SJCRH30 (cell line): Measurements from ENCODE around the gene ATRNL1. TPM values are rescaled to one million over a fixed set of nuclear protein-coding genes. Genes with fewer than 3 reads are reported as not detected.

Experiments
- DNase-seq, 2 experiments: peaks; one replicate each; pipeline ENCODE4 v3.0.0-alpha.2; 2015 to 2020
- H3K27ac ChIP-seq: fragments of 250-450 bp; sonication (Bioruptor Pico); 2 replicates; pipeline ENCODE4 v1.5.1; 2020; ENCODE audit warnings: mild to moderate bottlenecking, moderate library complexity
- H3K27me3 ChIP-seq: fragments of 250-450 bp; sonication (Bioruptor Pico); 2 replicates; pipeline ENCODE4 v1.5.1; 2020; ENCODE audit warnings: mild to moderate bottlenecking, moderate library complexity
- H3K36me3 ChIP-seq: fragments of 250-450 bp; sonication (Bioruptor Pico); 2 replicates; pipeline ENCODE4 v1.5.1; 2020; ENCODE audit warnings: mild to moderate bottlenecking, moderate library complexity
- H3K4me1 ChIP-seq: fragments of 250-450 bp; sonication (Bioruptor Pico); 2 replicates; pipeline ENCODE4 v1.5.1; 2020; ENCODE audit warnings: mild to moderate bottlenecking, moderate library complexity
- H3K4me3 ChIP-seq: fragments of 250-450 bp; sonication (Bioruptor Pico); 2 replicates; pipeline ENCODE4 v1.5.1; 2020; ENCODE audit warnings: mild to moderate bottlenecking, moderate library complexity
- H3K9me3 ChIP-seq: fragments of 250-450 bp; sonication (Bioruptor Pico); replicated peaks from 2 replicates; pipeline ENCODE4 v1.5.1; 2020; ENCODE audit warnings: mild to moderate bottlenecking, moderate library complexity
- total RNA-seq: library from RNA; depleted of rRNA; stranded (reverse); fragments of >200 nt; shearing (Covaris generic); gene quantifications from 2 replicates; pipeline ENCODE4 v1.2.3, GENCODE V29; 2014

ATRNL1 gene
- total RNA-seq, 1 experiment from 2014 or later, result 26.3 TPM

DNA sequence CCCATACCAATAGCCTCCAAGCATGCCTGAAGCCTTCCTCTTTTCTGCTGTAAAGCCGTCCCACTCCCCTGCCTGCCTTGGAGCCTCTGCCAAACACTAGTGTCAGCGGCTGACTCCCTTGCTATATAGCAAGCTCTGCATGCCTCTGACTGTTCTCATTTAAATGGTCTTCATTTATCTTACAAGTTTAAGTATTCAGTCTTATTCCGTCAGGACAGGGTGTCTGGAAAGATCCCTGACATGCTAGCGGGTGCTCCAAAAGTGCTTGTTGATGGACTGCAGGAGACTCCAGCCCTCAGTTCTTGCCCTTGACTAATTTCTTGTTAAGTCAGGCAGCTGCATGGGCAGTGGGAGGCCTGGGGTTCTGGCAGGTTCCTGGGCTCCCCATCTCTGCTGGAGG, 881.2 kb downstream of the ATRNL1 start:
- H3K4me1 ChIP-seq, result no peaks in the 10 kb centered on the region

DNA sequence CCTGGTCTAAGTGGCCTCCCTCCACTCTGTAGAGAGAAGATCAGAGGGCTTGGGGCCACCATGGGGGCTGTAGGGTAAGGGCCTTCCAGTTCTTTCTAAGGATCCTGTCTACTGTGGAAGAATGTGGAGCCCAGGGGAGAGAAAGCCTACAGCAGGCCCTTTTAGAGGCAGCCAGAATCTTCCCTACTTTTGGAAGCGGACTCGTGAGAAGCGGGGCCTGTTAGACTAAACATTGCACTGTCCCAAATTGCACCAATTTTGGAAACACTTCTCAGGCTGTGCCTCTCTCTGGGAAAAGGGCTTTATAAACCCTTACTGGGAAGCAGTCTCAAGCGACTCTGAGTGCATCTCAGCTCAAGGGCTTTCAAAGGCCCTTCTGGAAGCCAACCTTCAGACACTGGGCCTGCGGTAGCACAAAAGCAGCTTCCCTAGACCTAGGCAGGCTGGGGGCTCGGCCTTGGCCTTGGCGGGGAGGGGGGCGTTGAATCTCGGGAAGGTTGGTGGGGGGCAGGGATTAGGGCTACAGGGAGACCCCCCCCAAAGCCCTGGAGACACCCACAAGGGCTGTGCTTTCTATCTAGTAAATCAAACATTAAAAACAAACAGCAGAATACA, 881.8 kb downstream of the ATRNL1 start:
- no peaks in the 10 kb centered on the region for H3K36me3 ChIP-seq
- no peak overlapping the region for H3K4me3 ChIP-seq
- H3K9me3 ChIP-seq, result no peaks in the 10 kb centered on the region
- no peaks in the 10 kb centered on the region for H3K27me3 ChIP-seq
- H3K27ac ChIP-seq, result no peak overlapping the region
- DNase-seq, result no peak
- H3K4me1 ChIP-seq, result no peaks in the 10 kb centered on the region

More for the DNA sequence above, 881.2 kb downstream of the ATRNL1 start:
- Histone ChIP-seq H3K4me3 (no peak overlapping the region), H3K27ac (no peak overlapping the region), H3K9me3 (no peaks in the 10 kb centered on the region), H3K36me3 (no peaks in the 10 kb centered on the region), H3K27me3 (no peaks in the 10 kb centered on the region)
- DNase-seq, result no peak

DNA sequence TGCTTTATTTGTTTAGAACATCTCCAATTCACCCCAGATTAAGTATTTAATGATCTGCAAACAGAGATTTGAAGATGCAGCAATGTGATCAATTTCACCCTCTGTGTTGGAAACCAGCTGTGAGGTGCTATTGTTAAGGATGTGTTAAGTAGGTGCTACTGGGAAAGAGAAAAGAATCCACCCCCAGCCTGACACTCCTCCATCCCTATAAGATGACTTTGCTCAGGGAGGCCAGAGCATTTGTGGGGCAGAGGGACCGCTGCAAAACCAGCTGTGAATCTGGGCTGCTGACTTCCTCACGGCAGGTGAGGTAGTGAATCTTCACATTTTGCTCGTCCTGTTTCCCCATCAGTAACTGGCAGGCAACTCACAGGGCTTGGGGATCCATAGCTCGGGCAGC, 882.3 kb downstream of the ATRNL1 start:
- H3K27me3 ChIP-seq, result no peaks in the 10 kb centered on the region
- no peaks in the 10 kb centered on the region for H3K9me3 ChIP-seq
- H3K4me1 ChIP-seq, result no peaks in the 10 kb centered on the region
- no peak overlapping the region for H3K4me3 ChIP-seq
- no peak overlapping the region for H3K27ac ChIP-seq
- DNase-seq, result no peak
- no peaks in the 10 kb centered on the region for H3K36me3 ChIP-seq

DNA sequence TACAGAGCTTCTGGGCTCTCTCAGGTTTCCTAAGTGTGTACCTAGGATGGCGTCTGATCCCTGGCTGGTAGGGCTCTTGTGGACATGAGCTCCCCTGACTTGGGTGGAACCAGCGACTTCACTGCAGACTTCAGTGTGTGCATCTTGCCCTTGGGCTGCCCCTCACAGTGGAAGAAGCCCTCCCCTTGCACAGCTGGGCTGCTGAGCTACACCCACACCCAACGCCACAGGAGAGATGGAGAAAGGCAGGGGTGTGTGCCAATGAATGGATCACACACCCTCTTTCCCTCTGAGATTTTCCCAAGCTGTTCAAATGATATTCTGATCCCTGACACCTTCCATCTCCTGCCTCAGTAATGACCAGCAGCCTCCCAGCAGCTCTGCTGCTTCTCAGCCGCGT, 883.2 kb downstream of the ATRNL1 start:
- Histone ChIP-seq H3K4me1 (no peaks in the 10 kb centered on the region), H3K27ac (no peak overlapping the region), H3K27me3 (no peaks in the 10 kb centered on the region), H3K4me3 (no peak overlapping the region), H3K36me3 (no peaks in the 10 kb centered on the region), H3K9me3 (no peaks in the 10 kb centered on the region)
- DNase-seq, result no peak

DNA sequence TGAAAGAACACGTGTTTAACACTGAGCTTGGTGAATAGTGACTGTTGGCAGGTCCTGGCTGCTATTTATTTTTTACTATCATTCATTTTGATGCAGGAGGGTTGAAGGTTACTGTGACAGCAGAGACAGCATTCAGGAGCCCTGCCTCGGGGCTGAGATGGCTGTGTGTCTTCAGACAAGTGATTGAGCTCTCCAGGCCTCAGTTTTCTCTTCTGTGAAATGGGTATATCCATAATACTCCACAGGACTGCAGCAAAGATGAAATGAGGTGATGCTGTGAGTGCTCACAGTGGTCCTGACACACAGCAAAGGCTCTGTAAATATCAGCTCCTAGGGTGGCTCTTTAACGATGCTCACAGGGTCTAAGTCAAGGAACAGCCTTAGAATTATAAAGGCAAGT, 884.7 kb downstream of the ATRNL1 start:
- Histone ChIP-seq H3K9me3 (no peaks in the 10 kb centered on the region), H3K4me3 (no peak overlapping the region), H3K27ac (no peak overlapping the region), H3K36me3 (no peaks in the 10 kb centered on the region), H3K27me3 (no peaks in the 10 kb centered on the region), H3K4me1 (no peaks in the 10 kb centered on the region)
- DNase-seq, result no peak

DNA sequence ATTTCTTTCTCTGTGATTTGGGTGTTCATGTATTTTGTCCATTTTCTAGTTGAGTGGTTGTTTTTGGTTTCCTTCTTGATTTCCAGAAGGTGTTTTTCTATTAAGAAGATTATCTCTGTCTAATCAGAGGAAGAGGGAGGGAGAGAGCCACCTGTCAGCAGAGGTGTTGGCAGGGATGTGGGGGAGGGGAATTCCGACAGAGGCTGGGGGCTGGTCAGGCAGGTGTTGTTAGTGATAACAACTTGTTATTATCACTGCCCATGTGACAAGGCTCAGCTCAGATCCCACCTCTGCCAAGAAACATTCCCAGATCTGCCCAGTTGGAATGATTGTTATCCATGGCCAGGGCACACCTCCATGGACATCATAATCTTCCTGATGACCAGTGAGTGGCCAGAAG, 886.4 kb downstream of the ATRNL1 start:
- Histone ChIP-seq H3K27me3 (no peaks in the 10 kb centered on the region), H3K27ac (no peak overlapping the region)
- no peak for DNase-seq

DNA sequence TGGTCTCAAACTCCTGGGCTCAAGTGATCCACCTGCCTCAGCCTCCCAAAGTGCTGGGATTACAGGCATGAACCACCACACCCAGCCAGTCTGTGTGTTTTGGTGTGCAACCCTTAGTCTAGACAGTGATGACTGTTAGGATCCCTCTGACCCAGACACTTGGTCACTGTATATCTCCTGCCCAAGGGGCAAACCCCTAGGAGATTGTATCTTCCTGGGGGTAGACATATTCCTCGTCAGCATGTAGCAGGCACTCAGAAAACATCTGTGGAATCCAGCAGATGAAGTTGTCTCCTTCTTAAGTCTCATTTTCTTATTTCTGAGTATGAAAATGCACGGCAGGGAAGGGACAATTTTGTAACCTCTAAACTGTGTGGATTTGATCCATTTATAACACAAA, 887.3 kb downstream of the ATRNL1 start:
- Histone ChIP-seq H3K27me3 (no peaks in the 10 kb centered on the region), H3K4me1 (no peaks in the 10 kb centered on the region), H3K27ac (no peak overlapping the region), H3K36me3 (no peaks in the 10 kb centered on the region), H3K9me3 (peaks cover 5% of the 10 kb centered on the region; the same call in 1 of the 2 replicates), H3K4me3 (no peak overlapping the region)
- no peak for DNase-seq

More for the DNA sequence above, 886.4 kb downstream of the ATRNL1 start:
- H3K4me3 ChIP-seq, result no peak overlapping the region
- peaks cover 5% of the 10 kb centered on the region; the same call in 1 of the 2 replicates for H3K9me3 ChIP-seq
- no peaks in the 10 kb centered on the region for H3K4me1 ChIP-seq
- no peaks in the 10 kb centered on the region for H3K36me3 ChIP-seq

DNA sequence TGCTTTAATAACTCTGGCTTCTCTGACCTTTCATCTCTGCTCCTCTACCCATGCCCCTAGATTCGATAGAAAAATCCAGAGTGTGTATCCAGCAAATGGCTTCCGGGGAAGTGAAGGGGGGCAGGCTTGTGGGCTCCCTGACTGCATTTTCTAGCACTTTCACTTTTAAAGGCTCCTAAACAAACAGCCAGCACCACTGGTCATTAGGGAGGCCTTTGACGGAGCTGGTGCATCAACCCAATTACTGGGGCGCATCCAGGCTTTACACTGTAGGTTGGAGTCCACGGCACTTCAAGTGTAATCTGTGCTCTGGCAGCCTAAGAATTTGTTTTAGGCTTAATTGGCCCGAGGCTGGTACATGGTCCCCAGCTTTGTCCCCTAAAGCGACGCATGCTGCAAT, 887.9 kb downstream of the ATRNL1 start:
- DNase-seq, result no peak
- H3K4me3 ChIP-seq, result no peak overlapping the region
- no peaks in the 10 kb centered on the region for H3K27me3 ChIP-seq
- H3K36me3 ChIP-seq, result no peaks in the 10 kb centered on the region
- peaks cover 5% of the 10 kb centered on the region; the same call in 1 of the 2 replicates for H3K9me3 ChIP-seq
- no peaks in the 10 kb centered on the region for H3K4me1 ChIP-seq
- no peak overlapping the region for H3K27ac ChIP-seq

DNA sequence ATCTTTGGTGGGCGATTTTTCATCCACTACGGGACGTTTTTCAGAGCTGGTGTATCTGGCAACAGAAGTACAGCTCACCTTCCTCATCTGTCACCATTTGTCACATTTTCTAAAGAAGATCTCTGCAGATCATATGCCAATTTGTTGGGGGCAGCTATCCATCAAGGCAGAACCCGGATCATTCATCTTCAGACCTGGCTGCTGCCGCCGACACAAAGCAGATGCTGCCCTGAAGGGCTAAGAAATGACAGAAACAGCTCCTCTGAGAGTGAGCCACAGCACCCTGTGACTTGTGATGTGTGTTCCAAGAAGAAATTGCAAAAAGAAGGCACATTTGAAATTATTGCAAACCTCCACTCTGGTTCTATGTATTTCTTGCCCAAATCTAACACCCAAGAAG, 888.9 kb downstream of the ATRNL1 start:
- Histone ChIP-seq H3K4me1 (no peaks in the 10 kb centered on the region), H3K27me3 (no peaks in the 10 kb centered on the region), H3K4me3 (no peak overlapping the region), H3K27ac (no peak overlapping the region), H3K36me3 (no peaks in the 10 kb centered on the region), H3K9me3 (peaks cover 5% of the 10 kb centered on the region; the same call in 1 of the 2 replicates)
- no peak for DNase-seq

DNA sequence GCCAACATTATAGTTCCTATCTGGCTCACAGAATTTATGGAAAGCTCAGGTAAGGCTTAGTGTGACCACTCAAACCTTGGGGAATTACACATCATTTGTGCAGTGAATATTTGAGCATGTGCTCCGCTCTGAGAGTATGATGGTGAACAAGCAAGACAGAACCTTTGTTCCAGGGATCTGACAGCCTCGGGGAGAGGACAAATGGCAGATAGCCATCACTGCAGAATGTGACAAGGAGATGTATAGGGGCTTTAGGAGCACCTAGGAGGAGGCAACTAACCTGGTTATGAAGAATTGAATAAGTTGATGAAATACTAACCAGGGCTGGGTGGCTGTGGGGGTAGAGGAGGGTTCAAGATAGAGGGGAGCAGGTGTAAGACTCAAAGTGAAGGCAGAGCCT, 889.4 kb downstream of the ATRNL1 start:
- DNase-seq, result no peak
- Histone ChIP-seq H3K9me3 (peaks cover 5% of the 10 kb centered on the region; the same call in 1 of the 2 replicates), H3K36me3 (no peaks in the 10 kb centered on the region), H3K27me3 (no peaks in the 10 kb centered on the region), H3K4me3 (no peak overlapping the region), H3K4me1 (no peaks in the 10 kb centered on the region), H3K27ac (no peak overlapping the region)

DNA sequence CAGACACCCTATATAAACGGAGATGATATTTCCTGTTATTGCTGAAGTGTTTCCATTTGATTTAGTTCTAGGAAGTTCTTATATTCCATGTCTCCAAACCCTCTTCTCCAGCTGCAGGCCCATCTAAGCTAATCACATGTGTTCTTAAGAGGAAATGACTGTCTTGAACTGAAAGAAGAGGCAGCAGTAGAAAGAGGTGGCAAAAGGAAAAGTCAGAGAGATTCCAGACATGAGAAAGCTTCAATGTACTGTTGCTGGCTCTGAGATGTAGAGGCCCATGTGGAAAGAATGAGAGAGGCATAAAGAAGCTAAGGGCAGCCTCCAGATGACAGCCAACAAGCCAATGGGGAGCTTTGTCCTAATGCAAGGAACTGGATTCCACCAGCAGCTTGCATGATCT, 892.6 kb downstream of the ATRNL1 start:
- Histone ChIP-seq H3K36me3 (no peaks in the 10 kb centered on the region), H3K27ac (no peak overlapping the region), H3K27me3 (no peaks in the 10 kb centered on the region), H3K4me1 (no peaks in the 10 kb centered on the region), H3K9me3 (peaks cover 5% of the 10 kb centered on the region; the same call in 1 of the 2 replicates), H3K4me3 (no peak overlapping the region)
- DNase-seq, result no peak

DNA sequence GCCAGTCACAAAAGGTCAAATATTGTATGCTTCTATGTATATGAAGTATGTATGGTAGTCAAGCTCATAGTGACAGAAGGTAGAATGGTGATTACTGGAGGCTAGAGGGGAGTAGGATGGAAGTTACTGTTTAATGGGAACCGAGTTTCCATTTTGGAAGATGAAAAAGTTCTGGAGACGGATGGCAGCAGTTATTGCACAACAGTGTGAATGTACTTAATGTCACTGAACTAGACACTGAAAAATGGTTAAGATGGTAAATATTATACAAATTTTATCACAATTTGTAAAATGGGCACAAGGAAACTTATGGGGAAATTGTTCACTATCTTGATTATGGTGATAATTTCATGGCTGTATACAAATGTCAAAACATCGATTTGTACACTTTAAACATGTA, 895.2 kb downstream of the ATRNL1 start:
- Histone ChIP-seq H3K4me1 (no peaks in the 10 kb centered on the region), H3K4me3 (no peak overlapping the region), H3K9me3 (peaks cover 2% of the 10 kb centered on the region; the same call in 1 of the 2 replicates), H3K36me3 (no peaks in the 10 kb centered on the region), H3K27ac (no peak overlapping the region), H3K27me3 (no peaks in the 10 kb centered on the region)
- DNase-seq, result no peak

DNA sequence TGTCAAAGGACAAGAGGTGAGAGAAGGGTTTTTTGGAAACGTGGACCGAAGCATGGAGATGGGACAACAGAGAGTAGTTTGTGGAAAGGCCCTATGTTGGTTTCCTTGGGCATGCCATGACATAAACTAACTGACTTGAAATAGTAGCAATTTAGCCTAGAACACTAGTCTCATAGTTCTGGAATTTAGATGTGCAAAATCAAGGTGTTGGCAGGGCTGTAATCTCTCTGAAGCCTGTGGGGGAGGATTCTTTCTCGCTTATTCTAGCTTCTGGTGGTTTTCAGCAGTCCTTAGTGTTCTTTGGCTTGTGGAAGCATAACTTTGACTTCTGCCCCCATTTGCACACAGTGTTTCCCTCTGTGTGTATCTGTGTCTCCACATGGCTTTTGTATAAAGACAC, 896.5 kb downstream of the ATRNL1 start:
- no peak overlapping the region for H3K27ac ChIP-seq
- no peaks in the 10 kb centered on the region for H3K36me3 ChIP-seq
- no peak overlapping the region for H3K4me3 ChIP-seq
- H3K27me3 ChIP-seq, result no peaks in the 10 kb centered on the region
- no peaks in the 10 kb centered on the region for H3K4me1 ChIP-seq
- DNase-seq, result no peak
- no peaks in the 10 kb centered on the region for H3K9me3 ChIP-seq

DNA sequence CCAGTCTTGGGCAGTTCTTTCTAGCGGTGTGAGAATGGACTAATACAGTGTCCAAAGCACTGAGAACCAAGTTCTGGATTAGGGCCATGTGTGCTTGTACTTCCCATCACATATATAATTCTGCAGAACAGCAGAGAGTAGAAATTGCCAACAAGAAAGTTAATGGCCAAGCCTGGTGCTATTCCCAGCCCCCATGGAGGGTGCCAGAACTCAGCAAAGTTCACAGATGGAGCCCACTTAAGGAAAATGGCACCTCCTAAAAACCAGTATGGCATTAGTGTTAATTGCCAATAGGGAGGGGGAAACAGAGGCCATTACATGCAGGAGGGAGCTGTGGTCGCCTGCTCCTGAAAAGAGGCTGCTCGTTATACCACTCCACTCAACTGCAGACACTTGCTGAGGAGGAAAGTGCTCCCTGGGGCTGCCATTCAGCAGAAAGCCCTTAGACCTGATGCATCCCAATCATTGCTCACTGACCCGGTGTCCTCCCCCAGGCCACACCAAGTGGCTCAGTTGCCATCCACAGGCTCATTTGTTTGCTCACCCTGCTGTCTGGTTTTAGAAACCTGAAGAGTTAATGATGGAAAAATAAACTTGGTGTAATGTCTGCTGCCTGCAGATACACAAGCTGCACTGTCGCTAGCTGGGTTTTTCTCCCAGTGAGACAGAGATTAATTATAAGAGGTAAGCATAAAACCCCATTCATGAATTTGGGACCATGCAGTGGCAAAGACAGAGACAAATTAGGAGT, 899.2 kb downstream of the ATRNL1 start:
- Histone ChIP-seq H3K9me3 (no peaks in the 10 kb centered on the region), H3K27me3 (no peaks in the 10 kb centered on the region), H3K4me3 (no peak overlapping the region)

DNA sequence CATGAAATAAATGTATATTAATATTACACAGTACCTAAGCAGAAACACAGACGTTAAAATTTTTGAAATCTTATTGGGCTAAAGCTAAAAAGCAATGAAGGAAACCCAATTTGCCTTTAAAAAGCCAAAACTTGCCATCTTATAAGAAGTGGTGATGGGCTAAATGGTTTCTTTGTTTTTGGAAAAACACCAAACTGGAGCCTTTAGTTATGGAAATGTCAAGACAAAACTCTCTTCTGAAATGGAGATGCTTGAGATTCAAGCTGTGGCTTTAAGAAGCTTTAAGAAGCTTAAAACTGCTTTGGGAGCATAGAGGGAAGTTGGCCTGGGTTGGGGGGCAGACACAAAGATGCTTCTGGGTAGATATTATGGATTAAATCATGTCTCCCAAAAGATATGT, 902.9 kb downstream of the ATRNL1 start:
- no peak overlapping the region for H3K4me3 ChIP-seq
- no peaks in the 10 kb centered on the region for H3K36me3 ChIP-seq
- no peaks in the 10 kb centered on the region for H3K4me1 ChIP-seq
- 0 out of 2 replicates have a peak, but pooled peaks cover 3% of the 10 kb centered on the region for H3K9me3 ChIP-seq
- no peaks in the 10 kb centered on the region for H3K27me3 ChIP-seq
- H3K27ac ChIP-seq, result no peak overlapping the region
- DNase-seq, result no peak

More for the DNA sequence above, 899.2 kb downstream of the ATRNL1 start:
- no peak for DNase-seq
- Histone ChIP-seq H3K36me3 (no peaks in the 10 kb centered on the region), H3K27ac (no peak overlapping the region), H3K4me1 (no peaks in the 10 kb centered on the region)
